ENCODE measurements around the gene SLC6A3.

DNA sequence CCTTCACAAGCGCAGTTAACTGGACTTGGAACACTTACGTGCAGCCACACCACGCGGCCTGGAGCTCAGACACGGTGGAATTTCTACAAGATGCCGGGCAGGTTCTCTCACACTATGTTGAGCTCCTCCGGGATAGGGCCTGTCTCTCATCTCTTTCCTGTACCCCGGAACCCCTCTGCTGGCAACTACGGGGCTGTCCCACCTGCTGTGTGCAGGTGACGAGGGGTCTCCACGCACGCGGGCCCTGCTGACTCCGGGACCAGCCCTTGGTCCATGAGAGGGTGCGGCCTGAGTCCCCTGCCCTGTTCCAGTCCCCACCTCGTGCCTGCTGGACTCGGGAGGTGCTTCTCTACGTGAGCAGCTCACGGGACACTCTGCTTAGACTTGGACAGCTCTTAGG is 40.1 kb downstream of the SLC6A3 start:
- TF ChIP-seq, protein P1, sequence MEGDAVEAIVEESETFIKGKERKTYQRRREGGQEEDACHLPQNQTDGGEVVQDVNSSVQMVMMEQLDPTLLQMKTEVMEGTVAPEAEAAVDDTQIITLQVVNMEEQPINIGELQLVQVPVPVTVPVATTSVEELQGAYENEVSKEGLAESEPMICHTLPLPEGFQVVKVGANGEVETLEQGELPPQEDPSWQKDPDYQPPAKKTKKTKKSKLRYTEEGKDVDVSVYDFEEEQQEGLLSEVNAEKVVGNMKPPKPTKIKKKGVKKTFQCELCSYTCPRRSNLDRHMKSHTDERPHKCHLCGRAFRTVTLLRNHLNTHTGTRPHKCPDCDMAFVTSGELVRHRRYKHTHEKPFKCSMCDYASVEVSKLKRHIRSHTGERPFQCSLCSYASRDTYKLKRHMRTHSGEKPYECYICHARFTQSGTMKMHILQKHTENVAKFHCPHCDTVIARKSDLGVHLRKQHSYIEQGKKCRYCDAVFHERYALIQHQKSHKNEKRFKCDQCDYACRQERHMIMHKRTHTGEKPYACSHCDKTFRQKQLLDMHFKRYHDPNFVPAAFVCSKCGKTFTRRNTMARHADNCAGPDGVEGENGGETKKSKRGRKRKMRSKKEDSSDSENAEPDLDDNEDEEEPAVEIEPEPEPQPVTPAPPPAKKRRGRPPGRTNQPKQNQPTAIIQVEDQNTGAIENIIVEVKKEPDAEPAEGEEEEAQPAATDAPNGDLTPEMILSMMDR (IDR thresholded peaks at IDR 0.05) = no peak
- no peak for TF ChIP-seq EZH2 (IDR thresholded peaks at IDR 0.05; ENCODE audit: borderline replicate concordance, insufficient read depth, low read depth, low read length, poor library complexity, severe bottlenecking)

Measured in B cell (primary cell).